ENCODE results near the gene MECR. TPM values are rescaled to one million over a fixed set of nuclear protein-coding genes. Genes with fewer than 3 reads are reported as not detected.
"Not testable (repeated sequence)": the region's sequence is repeated elsewhere in the genome, so short reads cannot be mapped to it uniquely, and the experiment has no call there.

The MECR gene
- total RNA-seq, 1 donor from 2014 or later, result 26.8 TPM

DNA sequence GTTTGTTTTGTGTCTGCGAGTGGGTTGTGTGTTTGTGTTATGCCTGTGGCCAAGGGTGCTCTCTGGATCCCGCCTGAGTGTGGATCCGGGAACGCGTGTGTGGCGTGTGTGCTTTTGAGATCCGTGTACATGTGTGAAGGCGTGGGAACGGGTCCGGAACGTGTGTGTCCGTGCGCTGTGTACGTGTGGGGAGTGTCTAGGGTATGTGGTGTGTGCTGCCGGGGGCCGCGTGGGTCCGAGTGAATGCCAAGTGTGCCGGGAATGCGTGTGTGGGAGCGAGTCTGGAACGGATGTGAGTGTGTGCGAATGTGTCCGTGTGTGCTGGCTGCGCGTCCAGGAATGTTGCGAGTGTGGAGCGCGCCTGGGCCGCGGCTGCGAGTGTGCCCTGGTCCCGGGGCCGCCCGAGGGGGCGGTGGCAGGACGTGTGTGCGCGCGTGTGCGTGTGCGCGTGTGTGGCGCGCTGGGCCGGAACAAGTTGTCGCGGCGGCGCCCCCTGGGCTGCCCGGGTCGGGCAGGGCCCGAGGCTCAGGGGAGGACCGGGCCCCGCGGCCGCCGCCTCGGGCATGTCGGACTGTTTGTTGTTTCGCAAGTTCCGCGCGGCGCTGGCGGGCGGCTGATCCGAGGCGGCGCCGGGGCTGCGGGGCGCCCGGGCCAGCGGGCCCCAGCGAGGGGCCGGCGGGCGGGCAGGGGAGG, 6.5 kb upstream of the MECR start:
- peak; percentile 60 for DNase-seq (ENCODE audit: low read depth)

DNA sequence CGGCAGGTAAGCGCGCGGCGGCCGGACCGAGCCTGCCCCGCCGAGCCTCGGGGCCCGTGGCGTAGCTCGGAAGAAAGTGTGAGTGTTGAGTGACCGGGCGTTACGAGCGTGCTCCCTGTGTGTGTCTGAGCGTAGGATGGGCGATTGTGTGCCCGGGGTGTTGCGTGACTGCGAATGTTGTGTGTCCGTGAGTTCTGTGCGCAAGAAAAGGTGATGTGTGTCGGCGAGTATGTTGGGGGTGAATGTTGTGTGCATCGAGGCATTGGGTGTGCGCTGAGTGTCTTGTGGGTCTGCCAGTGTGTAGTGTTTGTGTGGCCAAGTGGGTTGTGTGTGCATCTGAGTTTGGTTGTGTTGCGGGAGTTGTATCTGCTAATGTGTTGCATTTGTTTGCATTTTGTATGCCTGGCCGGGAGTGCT, 6.0 kb upstream of the MECR start:
- DNase-seq (ENCODE audit: low read depth), result peak; percentile 38

DNA sequence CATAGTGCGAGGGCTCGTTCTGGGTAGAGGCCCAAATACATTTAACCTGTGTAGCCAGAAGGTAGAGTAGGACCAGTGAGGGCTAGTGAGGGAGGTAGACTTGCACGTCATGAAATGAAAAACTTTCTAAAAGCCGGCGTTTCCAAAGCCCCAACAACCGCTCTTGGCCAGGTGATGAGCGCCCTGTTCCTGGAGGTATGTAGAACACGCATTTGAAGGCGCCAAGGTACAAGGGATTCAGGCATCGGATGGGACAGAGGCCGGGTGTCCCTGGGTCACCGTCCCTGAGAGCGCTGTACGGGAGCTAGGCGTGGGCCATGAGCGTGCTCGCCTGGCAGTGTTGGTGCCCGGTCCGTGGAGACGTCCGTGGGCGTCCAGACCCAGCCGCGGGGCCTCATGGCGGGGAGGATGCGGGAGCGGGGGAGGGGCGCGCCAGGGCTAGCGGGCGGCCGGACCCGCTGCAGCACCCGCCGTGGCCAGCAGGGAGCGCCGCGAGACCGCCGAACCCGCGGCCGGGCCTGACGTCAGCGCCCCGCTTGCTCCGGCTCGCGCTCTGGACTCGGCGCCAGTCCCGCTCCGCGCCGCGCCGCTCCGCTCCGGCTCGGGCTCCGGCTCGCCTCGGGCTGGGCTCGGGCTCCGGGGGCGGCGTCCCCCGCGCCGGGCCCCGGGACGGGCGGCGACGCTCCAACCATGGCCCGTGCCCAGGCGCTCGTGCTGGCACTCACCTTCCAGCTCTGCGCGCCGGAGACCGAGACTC, 5.4 kb upstream of the MECR start, which contains the start of gene PTPRU:
Gene PTPRU (plus strand): TSS at position 568 of the 757 bp plus-strand sequence. CDS start 123 bp downstream, at position 691.
- DNase-seq (ENCODE audit: low read depth), result peak; percentile 72

DNA sequence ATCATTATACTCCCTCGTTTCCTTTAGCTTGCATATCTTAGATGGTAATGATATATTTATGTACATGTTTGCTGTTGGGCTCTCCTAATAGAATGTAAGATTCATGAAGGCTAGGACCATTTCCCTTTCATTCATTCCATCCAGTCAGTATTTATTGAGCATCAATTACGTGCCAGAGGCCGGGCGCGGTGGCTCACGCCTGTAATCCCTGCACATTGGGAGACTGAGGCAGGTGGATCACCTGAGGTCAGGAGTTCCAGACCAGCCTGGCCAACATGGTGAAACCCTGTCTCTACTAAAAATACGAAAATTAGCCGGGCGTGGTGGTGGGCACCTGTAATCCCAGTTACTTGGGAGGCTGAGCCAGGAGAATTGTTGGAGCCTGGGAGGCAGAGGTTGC, 4.1 kb upstream of the MECR start:
- not testable (repeated sequence) for DNase-seq (ENCODE audit: low read depth)

DNA sequence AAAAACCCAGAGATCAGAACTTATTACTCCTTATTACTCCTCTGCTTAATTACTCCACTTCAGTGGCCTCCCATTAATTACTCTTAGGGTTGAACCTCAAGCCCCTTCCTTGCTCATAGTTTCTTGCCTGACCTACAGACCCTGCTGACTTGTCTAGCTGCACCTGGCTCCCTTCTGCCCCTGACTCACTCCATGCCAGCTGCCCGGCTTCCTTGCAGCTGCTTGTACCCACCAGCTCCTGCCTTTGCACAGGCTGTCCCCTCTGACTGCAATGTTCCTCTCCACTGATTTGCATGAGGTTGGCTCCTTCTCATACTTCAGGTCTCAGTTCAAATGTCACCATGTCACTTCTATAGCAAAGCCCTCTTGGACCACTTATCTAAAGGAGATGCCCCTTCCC, 3.7 kb upstream of the MECR start:
- peak; percentile 84 for DNase-seq (ENCODE audit: low read depth)

DNA sequence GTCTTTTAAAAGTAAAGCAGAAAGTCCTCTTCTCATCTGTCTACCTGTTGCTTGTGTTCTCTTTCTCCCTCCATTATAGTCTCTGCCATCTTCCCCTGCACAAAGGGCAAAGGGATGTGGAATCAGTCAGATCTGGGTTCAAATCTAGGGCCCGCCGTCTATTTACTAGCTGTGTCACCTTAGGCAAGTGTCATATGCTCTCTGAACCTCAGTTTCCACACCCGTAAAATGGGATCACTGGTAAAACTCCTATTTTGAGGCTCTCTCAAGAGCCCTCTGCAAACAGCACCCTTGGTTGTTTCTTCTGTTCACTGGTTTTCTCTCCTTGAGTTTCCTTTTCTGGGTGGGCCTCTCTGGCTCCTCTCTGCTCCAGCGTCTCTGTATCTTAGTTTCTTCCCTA, 3.0 kb upstream of the MECR start:
- no peak for DNase-seq (ENCODE audit: low read depth)

DNA sequence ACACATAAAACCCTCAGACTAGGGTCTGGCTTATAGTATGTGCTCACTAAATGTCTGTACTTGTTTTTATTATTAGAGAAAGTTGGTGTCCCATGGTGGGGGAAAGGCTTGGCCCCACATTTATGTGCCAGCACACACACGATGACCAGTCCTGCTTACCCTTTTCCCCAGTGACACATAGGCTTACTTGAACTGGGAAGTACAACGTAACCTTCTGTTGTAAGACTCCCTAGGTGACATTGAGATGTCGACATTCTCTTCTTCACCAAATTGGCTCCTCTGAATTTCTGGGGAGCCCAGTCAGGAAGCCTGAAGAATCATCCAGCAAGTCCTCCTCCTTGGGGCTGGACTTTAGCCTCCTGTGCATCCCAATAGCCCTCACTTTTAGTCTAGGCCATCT, 1.7 kb upstream of the MECR start:
- no peak for DNase-seq (ENCODE audit: low read depth)

DNA sequence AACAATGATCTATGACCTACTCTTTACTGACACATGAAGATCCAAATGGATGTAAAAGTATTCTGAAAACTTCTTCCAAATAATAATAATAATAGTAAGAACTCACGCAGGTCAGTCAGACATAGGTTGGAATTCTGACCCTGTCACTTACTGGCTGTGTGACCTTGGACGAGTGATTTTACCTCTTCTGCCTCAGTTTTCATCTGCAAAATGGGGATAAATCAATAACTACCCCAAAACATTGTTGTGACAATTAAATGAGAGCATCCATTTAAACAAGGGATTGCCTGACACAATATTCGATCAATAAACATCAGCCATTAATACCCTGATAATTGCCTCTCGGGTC, 556 bp downstream of the MECR start:
- no peak for DNase-seq (ENCODE audit: low read depth)

DNA sequence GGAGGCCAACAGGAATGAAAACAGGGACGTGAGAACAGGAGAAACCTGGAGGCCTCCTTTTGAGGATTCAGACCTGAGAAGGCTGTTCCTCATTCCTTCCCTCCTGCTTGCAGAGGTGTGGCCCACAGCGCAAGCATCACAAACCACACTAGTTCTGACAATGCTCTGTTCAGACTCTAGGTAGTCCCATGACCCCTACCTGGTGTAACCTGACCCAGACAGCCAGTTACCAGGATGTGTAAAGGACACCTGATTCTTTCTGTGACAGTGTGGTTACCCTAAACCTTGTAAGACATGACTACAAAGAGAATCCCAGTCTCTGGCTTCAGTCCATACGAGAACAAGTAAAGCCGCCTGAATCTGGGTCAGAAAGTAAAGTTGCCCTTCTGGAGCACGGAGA, 3.2 kb downstream of the MECR start:
- no peak for DNase-seq (ENCODE audit: low read depth)

DNA sequence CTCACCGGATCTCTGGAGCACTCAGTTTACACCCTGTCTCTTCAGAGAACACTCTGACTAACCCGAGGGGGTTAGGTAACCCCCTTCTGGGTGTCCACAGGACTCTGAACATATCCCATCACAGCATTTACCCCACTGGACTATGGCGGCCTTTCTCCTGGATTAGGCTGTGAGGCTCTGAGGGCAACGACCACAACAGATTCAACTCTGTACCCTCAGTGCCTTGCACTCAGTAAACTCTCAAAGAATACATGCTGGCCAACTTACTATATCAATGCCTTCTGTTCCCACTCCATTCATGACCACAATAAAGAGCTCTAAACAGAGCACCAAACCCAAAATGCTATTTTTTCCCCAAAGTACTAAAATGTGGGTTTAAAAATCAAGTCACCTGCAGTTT, 5.4 kb downstream of the MECR start:
- no peak for DNase-seq (ENCODE audit: low read depth)

DNA sequence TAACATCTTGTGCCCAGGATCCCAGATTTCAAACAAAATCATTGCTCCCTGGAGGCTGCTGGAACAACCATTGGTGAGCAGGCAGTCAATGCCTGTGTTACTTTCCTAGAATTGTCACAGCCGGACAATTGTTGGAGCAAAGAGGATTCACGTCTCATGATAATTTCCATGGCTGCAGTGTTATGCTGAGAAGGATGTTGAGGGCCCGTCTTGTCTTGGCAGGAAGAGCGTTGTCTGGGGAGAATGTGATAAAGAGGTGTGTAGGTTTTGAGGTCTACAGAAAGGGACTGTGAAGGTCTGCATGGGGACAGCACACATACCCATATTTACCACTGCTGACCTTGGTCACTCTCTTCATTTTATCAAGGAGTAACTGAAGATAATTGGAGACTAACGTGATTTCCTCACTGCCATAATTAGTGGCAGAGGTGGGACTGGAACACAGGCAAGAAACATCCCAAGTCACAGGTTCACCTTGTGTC, 6.3 kb downstream of the MECR start:
- DNase-seq (ENCODE audit: low read depth), result no peak

DNA sequence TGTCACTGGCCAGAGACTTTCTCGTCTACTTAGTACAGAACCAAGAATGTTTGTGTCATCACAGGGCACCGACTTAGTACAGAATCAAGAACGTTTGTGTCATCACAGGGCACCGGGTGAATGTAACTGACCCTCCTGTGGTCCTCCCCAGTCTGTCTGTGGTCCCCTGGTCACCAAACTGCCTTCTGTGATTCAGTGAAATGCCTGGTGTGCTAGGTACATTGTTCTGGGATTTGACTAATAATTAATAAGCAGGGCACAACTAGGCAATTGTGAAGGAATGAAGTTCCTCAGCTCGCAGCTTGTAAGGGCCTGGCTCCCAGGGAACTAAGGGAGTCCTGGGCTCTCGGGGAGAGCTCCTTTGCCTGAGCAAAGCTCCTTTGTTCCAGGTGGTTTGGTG, 7.2 kb downstream of the MECR start:
- no peak for DNase-seq (ENCODE audit: low read depth)

DNA sequence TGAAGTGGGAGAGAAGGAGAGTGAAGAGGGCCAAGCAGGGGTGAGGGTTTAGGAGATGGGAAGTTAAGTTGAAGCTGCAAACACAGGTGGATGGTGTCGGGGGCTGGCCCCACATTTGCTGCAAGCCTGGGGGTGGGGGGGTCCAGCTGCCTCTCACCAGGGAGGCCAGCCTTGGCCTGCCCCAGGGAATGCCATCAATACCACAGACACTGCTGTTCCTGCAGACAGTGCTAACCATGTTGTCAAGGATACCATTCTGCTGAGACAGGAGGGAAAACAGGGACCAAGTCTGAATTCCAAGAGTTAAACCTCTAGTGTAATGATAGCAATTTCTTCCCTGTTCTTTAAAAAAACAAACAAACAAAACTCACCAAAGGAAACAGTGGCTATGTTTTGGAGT, 8.0 kb downstream of the MECR start:
- peak; percentile 65 for DNase-seq (ENCODE audit: low read depth)

DNA sequence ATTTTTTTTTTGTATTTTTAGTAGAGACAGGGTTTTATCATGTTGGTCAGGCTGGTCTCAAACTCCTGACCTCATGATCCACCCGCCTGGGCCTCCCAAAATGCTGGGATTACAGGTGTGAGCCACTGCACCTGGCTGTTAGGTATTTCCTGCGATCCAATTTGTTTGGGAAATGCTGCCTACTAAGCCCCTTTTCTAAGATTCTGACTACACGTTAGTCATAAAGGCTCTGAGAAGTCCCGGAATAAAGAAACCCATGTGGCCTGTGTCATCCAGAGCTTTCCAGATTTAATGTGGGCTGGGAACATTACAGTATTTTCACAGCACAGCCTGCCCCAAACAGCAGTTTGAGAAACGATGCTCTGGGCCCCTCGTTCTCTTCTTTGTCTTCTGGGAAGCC, 8.5 kb downstream of the MECR start:
- not testable (repeated sequence) for DNase-seq (ENCODE audit: low read depth)

DNA sequence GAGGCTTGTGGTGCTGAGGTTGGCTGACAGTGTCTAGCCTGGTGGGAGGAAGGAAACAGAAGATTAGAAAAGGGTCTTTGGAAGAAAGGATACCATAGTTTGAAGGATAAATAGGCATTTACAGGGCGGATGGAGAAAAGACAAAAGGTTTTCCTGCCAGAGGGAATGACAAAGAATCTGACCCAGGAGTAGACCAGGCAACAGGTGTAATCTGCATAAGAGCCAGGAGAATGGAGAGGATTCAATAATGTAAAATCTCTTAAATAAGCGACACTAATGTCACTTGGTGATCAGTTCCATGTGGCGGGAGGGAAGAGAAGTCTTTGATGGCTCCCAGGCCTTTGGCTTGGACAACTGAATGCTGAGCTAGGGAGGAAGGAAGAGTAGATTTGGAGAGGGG, 9.4 kb downstream of the MECR start:
- no peak for DNase-seq (ENCODE audit: low read depth)

DNA sequence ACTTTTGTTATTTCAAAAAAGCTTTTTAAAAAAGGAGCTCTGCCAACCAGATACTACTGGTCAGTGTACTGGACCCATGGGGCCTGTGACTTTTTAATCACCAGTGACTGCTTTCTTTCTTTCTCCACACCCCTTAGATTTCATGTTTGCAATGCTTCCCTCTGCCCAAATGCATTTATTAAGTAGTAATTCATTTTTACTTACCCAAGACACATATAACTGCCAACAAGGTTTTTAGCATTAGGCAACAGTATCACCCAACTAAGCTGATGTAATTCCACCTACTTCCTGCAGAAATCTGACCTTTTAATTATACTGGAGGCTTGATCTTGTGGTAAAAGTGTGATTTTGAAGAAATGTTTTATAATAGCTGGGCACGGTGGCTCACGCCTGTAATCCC, 12.5 kb downstream of the MECR start:
- no peak for DNase-seq (ENCODE audit: low read depth)

DNA sequence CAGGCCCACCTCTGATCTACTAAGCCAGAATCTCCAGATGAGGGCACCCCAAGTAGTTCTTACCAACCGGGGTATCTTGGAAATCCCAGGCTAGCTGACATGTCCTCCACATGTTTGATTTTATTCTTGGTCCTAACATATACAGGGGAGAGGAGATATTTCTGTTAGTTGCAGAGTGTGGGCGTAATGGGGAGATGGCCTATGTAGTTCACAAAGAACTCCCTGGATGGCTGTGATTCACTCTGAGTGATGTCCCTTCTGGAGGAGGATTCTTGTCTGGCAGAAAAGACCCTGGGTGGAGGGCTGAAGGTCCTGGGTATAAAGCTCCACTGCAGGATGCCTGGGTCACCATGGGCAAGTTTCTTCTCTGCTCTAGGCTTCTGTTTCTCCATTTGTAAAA, 13.1 kb downstream of the MECR start:
- DNase-seq (ENCODE audit: low read depth), result no peak

DNA sequence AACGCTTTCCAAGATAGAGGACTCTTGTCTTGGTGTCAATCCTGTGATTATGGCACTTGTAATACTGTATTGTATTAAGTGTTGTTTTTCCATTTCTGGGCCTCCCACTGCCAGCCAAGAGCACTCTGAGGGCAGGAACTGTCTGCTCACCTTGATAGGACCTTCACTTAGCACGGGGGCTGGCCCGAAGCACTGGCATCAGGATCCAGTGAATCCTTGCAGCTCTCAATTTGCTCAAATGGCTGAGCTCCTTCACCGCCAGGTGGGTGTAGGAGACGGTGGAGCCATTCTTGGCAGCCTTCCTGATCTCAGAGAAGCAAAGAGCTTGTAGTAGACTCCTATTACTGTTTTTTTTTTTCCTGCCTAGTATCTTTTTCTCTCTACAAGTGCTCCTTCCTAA, 17.7 kb downstream of the MECR start:
- DNase-seq (ENCODE audit: low read depth), result no peak

DNA sequence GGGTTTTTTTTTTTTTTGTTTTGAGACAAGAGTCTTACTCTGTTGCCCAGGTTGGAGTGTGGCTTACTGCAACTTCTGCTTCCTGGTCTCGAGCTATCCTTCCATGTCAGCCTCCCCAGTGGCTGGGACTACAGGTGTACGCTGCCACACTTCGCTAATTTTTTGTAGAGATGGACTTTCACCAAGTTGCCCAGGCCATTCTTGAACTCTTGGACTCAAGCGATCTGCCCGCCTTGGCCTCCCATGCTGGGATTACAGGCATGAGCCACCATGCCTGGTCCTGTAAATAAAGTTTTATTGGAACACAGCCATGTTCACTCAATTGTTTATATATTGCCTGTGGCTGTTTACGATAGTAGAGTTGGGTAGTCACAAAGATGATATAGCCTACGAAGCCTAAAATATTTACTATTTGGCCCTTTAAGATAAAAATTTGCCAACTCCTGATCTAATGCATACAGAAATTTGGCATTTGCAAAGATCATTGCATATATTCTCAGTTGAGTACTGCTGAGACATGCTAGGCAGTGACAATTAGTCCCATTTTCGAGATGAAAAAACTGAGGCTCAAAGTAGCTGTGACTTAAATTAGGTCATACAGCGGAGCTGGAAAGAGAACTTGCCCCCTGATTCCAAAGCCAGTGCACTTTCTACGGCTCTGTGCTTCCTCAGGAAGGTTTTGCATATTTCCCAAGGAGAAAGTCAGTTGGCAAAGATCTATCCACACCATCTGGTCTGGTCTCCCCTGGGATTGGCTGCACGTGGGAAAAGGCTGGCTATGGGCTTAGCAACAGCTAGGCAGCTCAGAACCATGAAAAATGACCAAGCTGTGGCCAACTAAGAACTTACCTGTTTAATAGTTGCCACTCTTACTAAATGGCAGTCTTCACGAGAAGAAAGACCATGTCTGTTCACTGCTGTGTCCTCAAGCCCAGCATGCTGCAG, 19.4 kb downstream of the MECR start:
- DNase-seq (ENCODE audit: low read depth), result peak; percentile 80

DNA sequence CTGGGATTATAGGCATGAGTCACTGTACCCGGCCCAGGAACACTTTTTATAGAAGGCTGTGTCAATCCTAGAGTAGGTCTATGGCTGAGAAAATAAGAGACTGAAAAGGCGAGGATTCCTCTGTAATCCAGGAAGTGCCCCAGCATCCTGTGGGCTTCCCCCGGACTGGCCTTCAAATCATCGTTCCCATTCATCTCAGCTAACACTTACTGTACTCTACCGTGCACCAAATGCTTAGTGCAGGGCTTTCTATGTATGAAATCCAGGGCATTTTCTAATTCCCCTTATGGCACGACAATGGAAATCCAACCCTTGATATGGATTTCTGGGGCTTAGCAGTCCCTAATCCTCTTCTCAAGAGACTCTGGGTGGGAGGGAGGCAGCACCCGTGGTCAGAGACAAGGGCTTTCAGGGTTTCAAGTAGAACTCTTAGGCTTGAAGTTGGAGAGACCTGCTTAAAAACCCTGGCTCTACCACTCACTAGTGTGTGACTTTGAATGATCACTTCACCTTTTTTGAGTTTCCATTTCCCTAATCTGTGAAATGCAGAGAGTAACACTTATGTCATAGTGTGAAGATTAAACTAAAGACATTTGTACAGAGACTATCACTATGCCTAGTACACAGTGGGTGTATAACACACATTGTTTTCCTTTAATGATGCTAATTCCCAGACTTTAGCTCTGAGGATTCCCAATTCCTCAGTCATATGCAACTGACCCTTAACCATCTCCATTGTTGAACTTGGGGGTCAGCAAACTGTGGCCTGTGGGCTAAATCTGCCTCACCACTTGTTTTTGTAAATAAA, 20.3 kb downstream of the MECR start:
- DNase-seq (ENCODE audit: low read depth), result no peak

DNA sequence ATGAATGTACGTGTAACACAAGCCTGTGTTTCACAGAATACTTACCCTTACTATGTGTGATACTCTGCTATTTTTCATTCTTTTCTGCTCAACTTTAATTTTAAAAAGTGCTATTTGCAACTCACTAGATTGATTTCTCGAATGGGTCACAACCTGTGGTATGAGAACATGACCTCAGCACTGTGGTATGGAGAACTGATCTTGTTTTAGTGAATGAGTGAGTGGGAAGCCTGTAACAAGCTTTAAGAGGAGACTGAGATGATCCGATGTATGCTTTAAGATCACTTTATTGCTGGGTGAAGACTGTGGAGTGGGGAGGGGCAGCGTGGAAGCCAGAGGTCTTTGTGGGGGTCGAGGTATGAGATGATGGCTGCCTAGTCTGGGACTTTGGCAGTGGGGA, 21.6 kb downstream of the MECR start:
- DNase-seq (ENCODE audit: low read depth), result peak; percentile 32

All from myocyte (in vitro differentiated cells).